HG02678 (cell line): ENCODE data around the gene MYOZ2.
"Not testable (repeated sequence)": the region's sequence is repeated elsewhere in the genome, so short reads cannot be mapped to it uniquely, and the experiment has no call there.

ENCODE experiments used
- ATAC-seq: cut with Tn5 transposase; IDR thresholded peaks from one replicate; pipeline ENCODE4 v1.9.1; 2021; ENCODE audit warnings: mild to moderate bottlenecking, moderate library complexity; ENCODE audit not compliant: unreplicated experiment

The MYOZ2 gene

DNA sequence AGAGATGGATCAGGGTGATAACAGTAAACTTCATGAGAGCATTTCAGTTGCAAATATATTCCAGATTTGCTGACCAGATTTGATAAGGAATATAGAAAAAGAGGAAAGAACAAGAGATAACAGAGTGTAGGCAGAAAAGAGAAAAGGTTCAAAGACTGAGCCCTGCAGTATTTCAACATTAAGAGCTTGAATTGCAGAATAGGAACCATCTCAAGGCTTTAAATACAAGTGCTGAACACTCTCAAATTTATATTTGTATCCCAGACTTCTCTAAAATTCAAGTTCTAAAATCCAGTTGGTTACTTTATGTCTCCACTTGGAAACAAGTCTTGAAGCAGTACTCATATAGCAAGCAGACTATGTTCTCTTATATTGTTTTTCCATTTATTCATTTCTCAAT, 9.7 kb upstream of the MYOZ2 start:
- no peak for ATAC-seq

DNA sequence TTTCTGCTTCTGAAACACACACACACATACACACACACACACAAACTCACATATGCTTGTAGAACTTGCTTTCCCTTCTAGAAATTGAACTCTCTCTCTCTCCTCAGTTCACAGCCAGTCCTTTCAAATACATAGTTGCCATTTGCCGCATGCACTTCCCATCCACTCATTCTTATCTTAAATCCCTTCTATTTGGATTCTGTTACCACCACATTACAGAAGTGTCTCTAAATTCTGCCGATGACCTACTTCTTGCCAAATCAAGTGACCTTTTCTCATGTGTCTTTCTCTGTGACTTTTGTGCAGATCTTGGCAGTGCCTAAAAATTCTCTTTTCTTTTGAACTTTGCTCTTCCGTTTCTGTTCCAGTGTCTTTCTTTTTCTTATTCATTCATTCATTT, 7.5 kb upstream of the MYOZ2 start:
- ATAC-seq: no peak

- ATAC-seq: no peak
Measured at GRCh38 chr4:119130365-119131065, 5.1 kb upstream of the MYOZ2 start.

DNA sequence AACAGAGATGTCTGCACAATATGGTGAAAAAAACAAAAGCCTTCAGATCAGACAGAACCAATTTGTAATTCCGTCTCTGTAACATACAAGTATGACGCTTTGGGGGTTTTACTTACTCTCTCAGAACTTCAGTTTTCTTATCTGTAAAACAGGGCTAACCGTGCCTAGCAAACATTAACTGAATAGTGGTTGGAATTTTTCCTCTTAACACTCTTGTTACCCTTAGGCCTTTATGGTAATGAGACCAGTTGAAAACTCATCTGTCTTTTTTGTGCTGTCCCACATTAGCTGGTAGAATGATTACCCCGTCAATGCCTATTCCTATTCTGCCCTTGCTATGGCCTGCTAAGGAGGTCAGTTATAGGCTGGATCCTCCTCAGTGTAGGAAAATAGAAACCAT, 4.5 kb upstream of the MYOZ2 start:
- ATAC-seq: no peak

DNA sequence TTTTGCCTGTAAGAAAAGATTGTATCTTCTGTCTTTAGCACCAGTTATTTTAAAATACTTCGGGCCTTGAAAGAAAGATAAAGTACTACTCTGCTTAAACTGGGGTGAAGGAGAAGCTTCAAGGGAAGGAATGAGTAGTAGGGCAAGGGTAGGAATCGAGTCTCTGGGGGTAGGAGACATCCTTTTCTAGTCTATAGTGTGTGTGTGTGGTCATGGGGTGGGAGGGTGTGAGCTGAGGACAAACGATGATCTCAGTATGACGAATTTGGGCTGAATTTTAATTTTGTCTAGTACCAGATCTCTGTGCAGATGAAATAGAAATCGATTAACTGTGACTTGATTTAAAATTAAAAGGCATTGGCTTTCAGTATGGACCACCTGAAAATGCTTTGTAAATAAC, 3.3 kb upstream of the MYOZ2 start:
- no peak for ATAC-seq

DNA sequence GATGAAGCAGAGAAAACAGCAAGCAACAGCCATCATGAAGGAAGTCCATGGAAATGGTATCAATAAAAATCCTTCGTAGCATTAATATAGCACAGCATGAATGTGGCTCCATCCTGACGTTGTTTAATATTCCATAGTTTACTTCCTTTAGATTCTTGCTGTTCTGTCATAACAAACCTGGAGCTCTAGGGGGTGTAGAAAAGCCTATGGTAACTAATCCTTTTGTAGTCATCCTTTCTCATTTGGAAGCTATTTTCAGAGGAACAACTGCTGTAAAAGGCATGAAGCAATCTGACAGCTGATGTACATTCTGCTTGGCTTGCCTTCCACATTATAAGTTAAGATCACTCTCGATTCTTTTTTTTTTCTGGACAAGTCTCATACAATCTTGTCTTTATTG, 914 bp downstream of the MYOZ2 start:
- no peak for ATAC-seq

- no peak for ATAC-seq
Measured at GRCh38 chr4:119138046-119138445, 2.4 kb downstream of the MYOZ2 start.

GRCh38 chr4:119139311-119139710, 3.7 kb downstream of the MYOZ2 start:
- ATAC-seq: no peak

DNA sequence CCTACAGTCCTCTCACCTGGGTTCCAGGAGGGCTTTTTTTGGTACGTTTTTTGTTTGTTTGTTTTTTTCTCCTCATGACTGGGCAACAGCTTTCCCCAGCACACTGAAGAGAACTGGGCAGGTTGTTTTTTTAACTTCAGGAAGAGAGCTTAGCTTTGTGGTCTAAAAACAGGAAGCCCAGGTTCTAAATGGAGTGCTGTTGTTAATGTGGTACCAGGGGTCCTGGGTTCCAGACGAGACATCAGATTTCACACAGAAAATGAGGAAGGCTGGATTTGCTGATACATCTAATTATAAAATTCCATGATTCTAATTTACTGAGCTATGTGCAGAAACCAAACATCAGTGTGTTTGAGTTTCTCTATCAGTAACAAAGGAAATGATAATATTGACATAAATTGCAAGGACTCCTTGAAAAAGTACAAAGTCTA, 4.2 kb downstream of the MYOZ2 start:
- ATAC-seq: no peak

- ATAC-seq: not testable (repeated sequence)
Measured at GRCh38 chr4:119141283-119141682, 5.7 kb downstream of the MYOZ2 start.

- ATAC-seq: no peak
Measured at GRCh38 chr4:119142833-119143232, 7.2 kb downstream of the MYOZ2 start.

GRCh38 chr4:119143341-119143740, 7.7 kb downstream of the MYOZ2 start:
- ATAC-seq: not testable (repeated sequence)

- no peak for ATAC-seq
Measured at GRCh38 chr4:119149110-119149509, 13.5 kb downstream of the MYOZ2 start.

- no peak for ATAC-seq
Measured at GRCh38 chr4:119151161-119151560, 15.5 kb downstream of the MYOZ2 start.

- no peak for ATAC-seq
Measured at GRCh38 chr4:119152741-119153140, 17.1 kb downstream of the MYOZ2 start.

GRCh38 chr4:119162174-119162573, 26.5 kb downstream of the MYOZ2 start:
- no peak for ATAC-seq

DNA sequence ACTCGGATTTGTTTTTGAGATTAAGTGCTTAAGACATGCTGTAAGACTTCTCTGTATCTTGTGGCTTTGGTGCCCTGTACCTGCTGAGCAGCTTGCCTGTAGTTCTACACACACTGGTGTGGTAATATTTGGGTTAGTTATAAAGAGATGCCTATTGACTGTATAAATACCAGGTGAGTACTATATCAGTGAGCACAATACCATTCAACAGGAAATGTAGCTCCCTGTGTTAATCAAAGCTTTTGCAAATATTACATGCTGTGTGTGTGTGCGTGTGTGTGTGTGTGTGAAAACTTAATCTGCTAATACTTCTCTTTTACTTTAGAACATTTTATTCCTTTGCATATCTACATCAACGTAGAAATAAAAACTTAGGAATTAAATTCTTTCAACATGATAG, 30.1 kb downstream of the MYOZ2 start:
- ATAC-seq: no peak

DNA sequence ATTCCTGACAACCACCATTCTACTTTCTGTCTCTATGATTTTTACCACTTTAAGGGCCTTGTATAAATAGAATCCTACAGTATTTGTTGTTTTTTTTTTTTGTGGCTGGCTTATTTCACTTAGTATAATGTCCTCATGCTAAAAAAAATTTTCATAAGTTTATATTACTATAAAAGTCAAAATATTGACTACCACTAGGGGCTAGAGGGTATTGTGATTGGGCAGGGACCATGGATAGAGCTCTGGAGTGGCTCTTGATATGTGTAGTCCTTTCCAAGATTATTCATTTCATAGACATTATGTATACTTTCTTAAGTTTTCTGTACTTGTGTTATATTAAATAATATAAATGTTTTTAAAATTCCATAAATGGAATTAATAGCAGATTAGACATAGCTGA, 34.6 kb downstream of the MYOZ2 start:
- no peak for ATAC-seq

- no peak for ATAC-seq
Measured at GRCh38 chr4:119172223-119172622, 36.6 kb downstream of the MYOZ2 start.

DNA sequence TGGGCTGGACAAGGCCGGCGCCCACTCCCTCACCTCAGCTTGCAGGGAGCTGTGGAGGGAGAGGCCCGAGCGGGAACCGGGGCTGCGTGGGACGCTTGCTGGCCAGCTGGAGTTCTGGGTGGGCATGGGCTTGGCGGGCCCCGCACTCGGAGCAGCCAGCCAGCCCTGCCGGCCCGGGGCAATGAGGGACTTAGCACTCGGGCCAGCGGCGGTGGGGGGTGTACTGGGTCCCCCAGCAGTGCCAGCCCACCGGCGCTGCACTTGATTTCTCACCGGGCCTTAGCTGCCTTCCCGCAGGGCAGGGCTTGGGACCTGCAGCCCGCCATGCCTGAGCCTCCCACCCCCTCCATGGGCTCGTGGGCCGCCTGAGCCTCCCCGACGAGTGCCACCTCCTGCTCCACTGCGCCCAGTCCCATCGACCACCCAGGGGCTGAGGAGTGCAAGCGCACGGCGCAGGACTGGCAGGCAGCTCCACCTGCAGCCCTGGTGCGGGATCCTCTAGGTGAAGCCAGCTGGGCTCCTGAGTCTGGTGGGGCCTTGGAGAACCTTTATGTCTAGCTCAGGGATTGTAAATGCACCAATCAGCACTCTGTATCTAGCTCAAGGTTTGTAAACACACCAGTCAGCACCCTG, 38.2 kb downstream of the MYOZ2 start:
- not testable (repeated sequence) for ATAC-seq

GRCh38 chr4:119179011-119179410, 43.4 kb downstream of the MYOZ2 start:
- ATAC-seq: no peak

GRCh38 chr4:119184128-119184527, 48.5 kb downstream of the MYOZ2 start:
- ATAC-seq: no peak

- no peak for ATAC-seq
Measured at GRCh38 chr4:119189638-119190037, 54.0 kb downstream of the MYOZ2 start.
